AG04449 (cell line): Measurements from ENCODE around the gene BATF3.

Experiments used
- CTCF ChIA-PET: fragments of 350-600 bp; formaldehyde crosslinking; extraction: SDS; loops from one replicate; lab custom pipeline; 2021; ENCODE audit warnings: antibody characterized with exemption; lab: Yijun Ruan, JAX
- POLR2A ChIA-PET: fragments of 400-600, 350-600 bp; formaldehyde crosslinking; extraction: SDS; loops from one replicate; lab custom pipeline; 2020; ENCODE audit warnings: antibody characterized with exemption, inconsistent platforms; lab: Yijun Ruan, JAX
- DNase-seq: peaks from one replicate; pipeline ENCODE4 v3.0.0-alpha.2; 2010; ENCODE audit warnings: low read depth, low spot score
- H3K4me3 ChIP-seq: 2 replicates; pipeline ENCODE4 v1.5.1; 2011; ENCODE audit warnings: low read depth, mild to moderate bottlenecking, control low read depth, low read length
- CTCF ChIP-seq: IDR thresholded peaks from one replicate; pipeline ENCODE4 v1.5.1; 2011; ENCODE audit warnings: mild to moderate bottlenecking, moderate library complexity, low read length, control low read depth, inconsistent platforms; ENCODE audit not compliant: insufficient read depth; ENCODE audit errors: missing control alignments

The BATF3 gene

GRCh38 chr1:212721388-212722247 lies 22.0 kb upstream of the BATF3 start:
- no peak overlapping the region for H3K4me3 ChIP-seq
- no peak for TF ChIP-seq CTCF
- ChIA-PET POLR2A (no interaction called here), CTCF (interaction anchor here (1.2 to 2.2 kb wide), 6 partner anchors 20 to 274 kb away, joined by 3 to 8 read pairs (median 4); partner anchors contain the start of gene BATF3)
- DNase-seq, result peak; percentile 41

GRCh38 chr1:212719633-212720032 lies 20.0 kb upstream of the BATF3 start:
- no peak for TF ChIP-seq CTCF
- CTCF ChIA-PET, result interaction anchor here (1.3 kb wide), 1 partner anchor 30 kb away, joined by 3 read pairs; no protein-coding TSS in a partner anchor
- POLR2A ChIA-PET, result no interaction called here
- no peak overlapping the region for H3K4me3 ChIP-seq
- DNase-seq, result no peak

GRCh38 chr1:212718499-212718898 lies 18.9 kb upstream of the BATF3 start:
- no peak for DNase-seq
- no peak overlapping the region for H3K4me3 ChIP-seq
- CTCF ChIA-PET, result interaction anchor here (0.9 to 3.8 kb wide), 10 partner anchors 12 to 242 kb away, joined by 3 to 24 read pairs (median 4); no protein-coding TSS in a partner anchor
- POLR2A ChIA-PET, result no interaction called here
- peak; percentile 15 for TF ChIP-seq CTCF

GRCh38 chr1:212716161-212716560 lies 16.5 kb upstream of the BATF3 start:
- no peak for TF ChIP-seq CTCF
- H3K4me3 ChIP-seq, result no peak overlapping the region
- ChIA-PET CTCF (interaction anchor here (1.1 to 3.8 kb wide), 4 partner anchors 20 to 85 kb away, joined by 3 to 24 read pairs (median 4); no protein-coding TSS in a partner anchor), POLR2A (no interaction called here)
- no peak for DNase-seq

- no peak for TF ChIP-seq CTCF
- ChIA-PET CTCF (interaction anchor here (1.4 to 2.2 kb wide), 2 partner anchors 12 to 36 kb away, joined by 4 to 6 read pairs; no protein-coding TSS in a partner anchor), POLR2A (no interaction called here)
- DNase-seq, result no peak
- H3K4me3 ChIP-seq, result no peak overlapping the region
These were observed 14.0 kb upstream of the BATF3 start for GRCh38 chr1:212713465-212714136.
